NB4 (cell line): Measurements from ENCODE around the gene POU2F1.

ENCODE experiments used
- POLR2A ChIP-seq: IDR thresholded peaks from 2 replicates; pipeline ENCODE4 v1.6.1; 2011; ENCODE audit warnings: mild to moderate bottlenecking; ENCODE audit not compliant: insufficient read length; ENCODE audit errors: extremely low read depth
- TF ChIP-seq, protein P1 (sequence below): IDR thresholded peaks from one replicate; pipeline ENCODE4 v1.5.1; 2012; ENCODE audit warnings: low read depth, low read length

- TF ChIP-seq, protein P1, sequence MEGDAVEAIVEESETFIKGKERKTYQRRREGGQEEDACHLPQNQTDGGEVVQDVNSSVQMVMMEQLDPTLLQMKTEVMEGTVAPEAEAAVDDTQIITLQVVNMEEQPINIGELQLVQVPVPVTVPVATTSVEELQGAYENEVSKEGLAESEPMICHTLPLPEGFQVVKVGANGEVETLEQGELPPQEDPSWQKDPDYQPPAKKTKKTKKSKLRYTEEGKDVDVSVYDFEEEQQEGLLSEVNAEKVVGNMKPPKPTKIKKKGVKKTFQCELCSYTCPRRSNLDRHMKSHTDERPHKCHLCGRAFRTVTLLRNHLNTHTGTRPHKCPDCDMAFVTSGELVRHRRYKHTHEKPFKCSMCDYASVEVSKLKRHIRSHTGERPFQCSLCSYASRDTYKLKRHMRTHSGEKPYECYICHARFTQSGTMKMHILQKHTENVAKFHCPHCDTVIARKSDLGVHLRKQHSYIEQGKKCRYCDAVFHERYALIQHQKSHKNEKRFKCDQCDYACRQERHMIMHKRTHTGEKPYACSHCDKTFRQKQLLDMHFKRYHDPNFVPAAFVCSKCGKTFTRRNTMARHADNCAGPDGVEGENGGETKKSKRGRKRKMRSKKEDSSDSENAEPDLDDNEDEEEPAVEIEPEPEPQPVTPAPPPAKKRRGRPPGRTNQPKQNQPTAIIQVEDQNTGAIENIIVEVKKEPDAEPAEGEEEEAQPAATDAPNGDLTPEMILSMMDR: no peak
- TF ChIP-seq POLR2A: no peak
Measured at GRCh38 chr1:167369933-167370332, 149.2 kb downstream of the POU2F1 start.
